Mesangial cell (primary cell): ENCODE measurements around the gene OGDHL. TPM values are rescaled to one million over a fixed set of nuclear protein-coding genes. Genes with fewer than 3 reads are reported as not detected.

Source experiments
- total RNA-seq: library from RNA; depleted of rRNA; stranded (reverse); fragments of >200 nt; gene quantifications from 2 replicates; pipeline ENCODE4 v1.2.3, GENCODE V29; 2015

OGDHL gene
- 0.98 and 18.1 TPM in 2 replicates for total RNA-seq

DNA sequence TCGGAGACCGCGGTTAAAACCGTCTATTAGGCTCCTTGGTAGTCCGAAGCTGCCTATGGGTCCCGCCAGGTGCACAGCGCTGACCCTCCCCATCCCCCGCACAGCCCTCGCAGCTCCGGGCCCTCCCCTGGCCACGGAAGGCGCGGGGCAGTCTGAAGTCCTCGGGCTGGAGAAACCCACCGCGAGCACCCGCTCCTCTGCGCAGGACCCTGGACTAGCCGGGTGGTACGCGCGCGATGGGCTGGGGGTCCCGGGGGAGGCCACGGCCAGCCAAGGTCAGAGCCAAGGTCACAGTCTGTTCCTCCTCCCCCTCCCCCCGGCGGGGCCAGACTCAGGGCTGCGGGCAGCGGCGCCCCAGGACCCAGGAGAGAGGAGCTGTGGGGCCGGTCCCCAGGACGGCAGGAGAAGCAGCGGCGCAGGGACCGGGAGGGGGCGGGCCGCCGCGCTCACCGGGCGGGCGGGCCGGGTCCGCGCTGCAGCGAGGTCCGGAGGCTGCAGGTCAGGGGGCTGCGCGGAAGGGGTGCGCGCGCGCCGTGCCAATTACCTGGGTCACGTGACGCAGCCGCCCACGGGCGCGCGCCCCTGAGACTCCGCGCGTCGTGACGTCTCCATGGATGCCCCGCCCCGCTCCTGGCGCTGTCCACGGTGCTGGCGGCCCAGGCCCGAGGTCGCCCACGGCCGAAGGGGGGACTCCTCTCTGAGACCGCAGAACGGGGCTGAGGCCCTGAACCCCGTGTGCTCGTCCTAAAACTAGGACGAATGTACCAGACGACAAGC is at the start of gene OGDHL:
Gene OGDHL, minus strand, starts transcription at position 535 of the 777 bp plus-strand sequence. CDS start 3,731 bp downstream, outside the sequence.

Other genes with a start within 250 kb of the OGDHL start
- 3.7 and 4.6 TPM in 2 replicates for gene ERCC6, start 223.2 kb downstream of the OGDHL start, total RNA-seq
- gene SLC18A3, start 152.0 kb downstream of the OGDHL start, total RNA-seq = under 0.01 and 0.13 TPM in 2 replicates
- not detected in 2 replicates for gene CHAT, start 148.3 kb downstream of the OGDHL start, total RNA-seq
- gene C10orf53, start 82.7 kb downstream of the OGDHL start, total RNA-seq = not detected in 2 replicates
- gene PARG, start 179.7 kb upstream of the OGDHL start, total RNA-seq = 15.1 and 18.7 TPM in 2 replicates
- 7.8 and 10.5 TPM in 2 replicates for gene TIMM23B, start 179.7 kb upstream of the OGDHL start, total RNA-seq
- gene AGAP6, start 226.1 kb upstream of the OGDHL start, total RNA-seq = 2.8 and 6.7 TPM in 2 replicates